A549 treated with AZD9567 at 1 μM for 4 hours (cell line): ENCODE measurements around the gene UIMC1. TPM values are rescaled to one million over a fixed set of nuclear protein-coding genes. Genes with fewer than 3 reads are reported as not detected.

Experiments
- total RNA-seq: library from RNA; stranded (reverse); fragments of 200-300 nt; extraction: Qiagen RNA extraction; gene quantifications from 5 replicates; pipeline ENCODE4 v1.2.3, GENCODE V29; 2022; ENCODE audit not compliant: insufficient read depth

Gene UIMC1
- 40.7 to 51.4 TPM (median 41.0 TPM) in 5 replicates for total RNA-seq

DNA sequence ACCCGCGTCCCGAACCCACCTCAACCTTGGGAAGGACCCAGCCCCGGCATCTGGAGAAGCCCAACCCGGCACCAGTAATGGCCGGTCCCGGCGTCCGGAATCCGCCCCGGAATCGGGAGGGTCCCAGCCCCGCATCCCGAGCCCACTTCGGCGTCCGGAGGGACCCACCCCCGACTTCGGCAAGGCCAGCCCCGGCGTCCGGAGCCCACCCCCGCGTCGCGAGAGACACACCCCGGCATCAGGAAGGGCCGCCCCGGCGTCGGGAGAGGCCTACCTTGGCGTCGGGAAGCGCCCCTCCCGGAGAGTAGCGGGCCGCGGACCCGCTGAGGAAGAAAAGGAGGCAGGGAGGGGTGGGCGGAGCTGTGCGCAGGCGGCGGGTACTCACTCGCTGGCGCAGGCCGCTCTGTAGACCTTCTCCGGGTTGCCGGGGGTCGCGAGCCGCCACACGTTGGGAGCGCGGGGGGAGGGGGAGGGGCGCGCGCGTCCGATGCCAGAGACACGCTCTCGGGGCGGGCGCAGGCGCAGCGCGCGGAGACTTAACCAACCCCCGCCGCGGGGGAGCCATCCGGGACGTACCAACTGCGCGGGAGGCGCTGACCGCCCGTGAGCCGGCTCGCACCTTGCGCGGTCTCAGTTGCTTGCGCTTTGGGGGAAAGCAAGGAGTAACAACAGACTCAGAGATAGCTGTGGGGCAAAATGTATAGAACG is at the start of gene UIMC1:
TSS of gene UIMC1 (minus strand) at position 515 of the 708 bp plus-strand sequence. CDS start 24,164 bp downstream, outside the sequence.

DNA sequence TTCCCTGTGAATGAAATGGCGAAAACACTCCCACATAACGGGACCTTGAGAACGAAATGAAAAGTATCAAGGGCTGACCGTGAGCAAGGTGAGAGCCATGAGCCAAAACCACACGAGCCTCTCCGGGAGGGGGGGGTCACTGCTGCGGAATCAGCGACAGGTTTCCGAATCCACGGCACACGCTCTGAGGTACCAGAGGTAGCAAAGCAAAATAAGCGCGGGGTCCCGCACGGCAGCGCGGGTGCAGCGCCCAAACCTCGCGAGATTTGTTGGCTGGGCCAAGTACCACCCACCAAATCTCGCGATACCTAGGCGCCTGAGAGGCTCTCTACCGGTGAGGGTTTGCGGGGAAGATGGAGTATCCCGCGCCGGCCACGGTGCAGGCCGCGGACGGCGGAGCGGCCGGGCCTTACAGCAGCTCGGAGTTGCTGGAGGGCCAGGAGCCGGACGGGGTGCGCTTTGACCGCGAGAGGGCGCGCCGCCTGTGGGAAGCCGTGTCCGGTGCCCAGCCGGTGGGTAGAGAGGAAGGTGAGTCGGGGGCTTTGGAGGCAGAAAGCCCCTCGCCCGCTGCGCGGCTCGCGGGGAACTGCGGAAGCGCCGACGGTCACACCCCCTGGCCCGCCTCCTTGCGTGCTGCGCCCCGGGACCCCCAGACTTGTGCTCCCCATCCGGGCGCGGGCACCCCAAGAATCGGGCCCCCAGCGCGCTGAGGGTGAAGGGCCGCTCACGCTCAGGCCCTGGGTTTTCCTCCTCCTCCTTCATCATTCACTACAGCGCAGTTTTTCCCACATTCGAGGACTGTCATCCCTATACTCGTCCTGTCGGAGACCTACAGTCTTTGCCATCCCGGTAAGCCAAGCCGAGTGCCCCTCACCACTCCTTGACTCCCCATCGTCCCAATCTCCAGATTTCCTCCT is 16.1 kb upstream of the UIMC1 start, which contains the start of gene ZNF346:
TSS of gene ZNF346 (plus strand) at position 311 of the 917 bp plus-strand sequence. CDS start at position 354, 43 bp downstream.

DNA sequence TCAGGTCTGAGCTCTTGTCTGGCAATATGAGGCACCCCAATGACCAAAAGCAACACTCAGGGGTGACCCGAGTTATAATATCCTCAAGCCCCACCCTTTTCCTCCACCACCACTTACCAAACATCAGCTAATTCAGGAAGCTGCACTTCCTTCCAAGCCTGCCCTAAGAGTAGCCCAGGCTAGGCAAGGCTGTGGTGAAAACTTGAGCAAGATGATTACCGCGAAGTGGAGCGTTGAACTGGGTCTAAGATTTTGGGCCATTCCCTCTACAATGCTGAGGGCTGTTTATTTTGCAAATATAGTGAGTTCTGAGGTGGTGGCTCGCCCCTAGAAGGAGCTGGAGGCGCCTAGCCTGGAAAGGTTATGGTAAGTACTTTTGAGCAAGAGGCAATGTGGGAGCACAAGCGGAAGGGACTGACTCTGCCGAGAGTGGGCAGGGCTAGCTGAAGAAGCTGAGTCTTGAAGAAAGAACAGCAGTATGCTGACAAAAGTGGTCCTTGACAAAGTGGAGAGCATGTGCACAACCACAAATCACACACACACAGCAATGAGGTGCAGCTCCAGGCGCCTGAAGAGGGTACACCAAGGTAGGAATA is 107.2 kb downstream of the UIMC1 start, which contains the start of gene HK3:
TSS of gene HK3 (minus strand) at position 51 of the 596 bp plus-strand sequence. CDS start 3,187 bp downstream, outside the sequence.

Other genes starting within 250 kb of the UIMC1 start
- 0.26 to 0.46 TPM (median 0.43 TPM) in 4 of 5 replicates, not detected in the other for gene UNC5A, start 196.2 kb downstream of the UIMC1 start, total RNA-seq
- gene HK3, start 107.4 kb downstream of the UIMC1 start, total RNA-seq = 0.10 to 0.28 TPM (median 0.20 TPM) in 4 of 5 replicates, not detected in the other
- 8.5 to 12.0 TPM (median 10.5 TPM) in 5 replicates for gene ZNF346, start 15.9 kb upstream of the UIMC1 start, total RNA-seq
- 17.0 to 26.6 TPM (median 25.3 TPM) in 5 replicates for gene FGFR4, start 80.1 kb upstream of the UIMC1 start, total RNA-seq
- 16.1 to 20.7 TPM (median 20.4 TPM) in 5 replicates for gene NSD1, start 127.0 kb upstream of the UIMC1 start, total RNA-seq